ENCODE measurements around the gene HSBP1. TPM values are rescaled to one million over a fixed set of nuclear protein-coding genes. Genes with fewer than 3 reads are reported as not detected.

HSBP1 gene
- total RNA-seq, 4 donors from 2014 or later: 5.8 to 22.5 (median 12.5) TPM

- no peak for DNase-seq (ENCODE audit: low spot score in 2 of 2)
- no peak for TF ChIP-seq CTCF (IDR thresholded peaks at IDR 0.05)
- TF ChIP-seq POLR2A (IDR thresholded peaks at IDR 0.05): no peak
- no peak overlapping the region for H3K4me3 ChIP-seq (ENCODE audit: low read depth, poor library complexity, severe bottlenecking)
- intact Hi-C loops (cut with DNase I; ENCODE audit: low total_unique reads): loop anchor here (10.0 kb wide), 1 partner anchor 145 kb away; no protein-coding TSS in a partner anchor
- 71 to 72% methylated on average over 6 of the region's 6 CpGs for WGBS, 2 donors
These were observed 41.6 kb downstream of the HSBP1 start for GRCh38 chr16:83849421-83849820.

DNA sequence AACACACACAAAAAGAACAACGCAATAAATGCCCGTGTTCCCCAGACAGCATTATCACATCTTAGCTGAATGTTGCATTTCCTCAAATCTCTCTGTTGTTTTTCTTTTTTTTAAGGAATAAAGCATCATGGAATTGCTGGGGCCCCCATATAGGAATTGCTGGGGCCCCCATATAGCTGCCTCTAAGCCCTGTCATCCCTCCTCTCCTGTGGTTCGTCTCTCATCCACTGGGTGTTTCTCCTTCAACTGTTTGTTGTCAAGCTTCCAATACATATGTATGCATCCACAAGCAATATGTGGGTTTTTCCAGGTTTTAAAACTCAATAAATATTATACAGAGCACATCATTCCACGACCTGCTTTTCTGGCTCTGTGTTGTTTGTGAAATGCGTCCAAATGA is 43.2 kb downstream of the HSBP1 start:
- 78 to 84% methylated on average over 5 of the region's 5 CpGs for WGBS, 2 donors

GRCh38 chr16:83851473-83851872 is 43.7 kb downstream of the HSBP1 start:
- H3K4me3 ChIP-seq (ENCODE audit: low read depth, poor library complexity, severe bottlenecking): no peak overlapping the region
- TF ChIP-seq CTCF (IDR thresholded peaks at IDR 0.05) (no peak), POLR2A (IDR thresholded peaks at IDR 0.05) (no peak)
- WGBS, 2 donors: 92 to 93% methylated on average over 4 of the region's 4 CpGs
- intact Hi-C loops (cut with DNase I; ENCODE audit: low total_unique reads): no loop called here
- DNase-seq (ENCODE audit: low spot score in 2 of 2): no peak

More for the DNA sequence above, 43.2 kb downstream of the HSBP1 start:
- intact Hi-C loops (cut with DNase I; ENCODE audit: low total_unique reads): no loop called here
- no peak for DNase-seq (ENCODE audit: low spot score in 2 of 2)
- H3K4me3 ChIP-seq (ENCODE audit: low read depth, poor library complexity, severe bottlenecking): no peak overlapping the region
- no peak for TF ChIP-seq CTCF (IDR thresholded peaks at IDR 0.05)
- no peak for TF ChIP-seq POLR2A (IDR thresholded peaks at IDR 0.05)

DNA sequence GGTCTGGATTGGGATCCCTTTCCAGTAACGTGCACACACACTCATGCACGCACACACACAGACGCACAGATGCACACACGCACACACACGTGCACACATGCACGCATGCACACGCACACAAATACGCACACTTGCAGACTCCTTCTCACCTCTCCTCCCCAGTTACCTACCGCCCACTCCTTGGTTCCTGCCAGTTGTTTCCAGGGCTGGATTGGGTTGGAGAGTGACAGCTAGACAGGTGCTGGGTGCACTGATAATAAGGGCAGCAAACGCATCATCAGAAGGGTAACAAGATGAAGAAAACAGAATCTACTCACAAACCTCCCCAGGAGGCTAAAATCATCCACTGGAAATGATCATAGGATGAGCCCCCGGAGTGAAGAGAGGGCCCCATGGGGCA is 45.0 kb downstream of the HSBP1 start:
- H3K4me3 ChIP-seq (ENCODE audit: low read depth, poor library complexity, severe bottlenecking): no peak overlapping the region
- intact Hi-C loops (cut with DNase I; ENCODE audit: low total_unique reads): no loop called here
- DNase-seq (ENCODE audit: low spot score in 2 of 2): no peak
- WGBS, 2 donors: 81 to 91% methylated on average over 11 of the region's 11 CpGs
- TF ChIP-seq POLR2A (IDR thresholded peaks at IDR 0.05): no peak
- no peak for TF ChIP-seq CTCF (IDR thresholded peaks at IDR 0.05)

DNA sequence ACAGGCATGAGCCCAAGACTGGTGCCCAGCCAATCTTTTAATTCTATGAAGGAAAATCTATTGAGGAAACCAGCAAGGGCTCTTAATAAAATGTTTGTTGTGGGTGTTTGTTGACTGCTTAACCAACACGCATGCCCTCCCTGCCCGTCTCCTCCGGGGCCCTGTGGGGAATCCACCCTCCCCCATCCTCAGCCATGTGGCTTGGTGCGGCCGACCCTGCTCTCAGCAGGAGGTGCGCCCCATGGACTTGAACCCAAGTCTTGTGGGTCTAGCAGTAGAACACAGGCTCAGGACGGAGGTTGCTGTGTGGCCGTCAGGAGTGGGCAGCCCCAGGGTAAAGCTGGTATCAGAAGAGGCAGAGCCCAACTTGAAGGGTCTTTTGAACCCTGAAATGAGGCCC is 46.1 kb downstream of the HSBP1 start:
- H3K4me3 ChIP-seq (ENCODE audit: low read depth, poor library complexity, severe bottlenecking): no peak overlapping the region
- no peak for TF ChIP-seq POLR2A (IDR thresholded peaks at IDR 0.05)
- TF ChIP-seq CTCF (IDR thresholded peaks at IDR 0.05): no peak
- DNase-seq (ENCODE audit: low spot score in 2 of 2): no peak
- intact Hi-C loops (cut with DNase I; ENCODE audit: low total_unique reads): no loop called here
- 95 to 96% methylated on average over 8 of the region's 8 CpGs for WGBS, 2 donors

DNA sequence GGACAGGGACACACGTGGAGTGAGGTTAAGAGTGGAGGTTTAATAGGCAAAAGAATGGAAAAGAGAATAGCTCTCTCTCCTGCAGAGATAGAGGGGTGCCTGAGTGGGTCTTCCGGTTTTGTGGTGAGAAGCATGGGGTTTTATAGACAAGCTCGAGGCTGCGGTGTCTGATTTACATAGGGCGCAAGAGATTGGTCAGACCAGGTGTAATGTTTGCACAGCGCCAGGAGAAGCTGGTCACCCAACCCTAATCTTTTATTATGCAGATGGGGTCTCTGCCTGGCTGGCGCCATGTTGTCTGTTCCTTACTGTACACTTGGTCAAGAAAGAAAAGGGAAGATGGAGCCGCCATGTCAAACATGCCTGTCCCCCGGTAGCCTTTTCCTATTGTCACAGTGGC is 46.6 kb downstream of the HSBP1 start:
- intact Hi-C loops (cut with DNase I; ENCODE audit: low total_unique reads): no loop called here
- 87 to 90% methylated on average over 9 of the region's 9 CpGs for WGBS, 2 donors
- no peak overlapping the region for H3K4me3 ChIP-seq (ENCODE audit: low read depth, poor library complexity, severe bottlenecking)
- TF ChIP-seq CTCF (IDR thresholded peaks at IDR 0.05) (no peak), POLR2A (IDR thresholded peaks at IDR 0.05) (no peak)
- DNase-seq (ENCODE audit: low spot score in 2 of 2): no peak

All from lower leg skin (tissue), 4 donors.